Stomach smooth muscle (tissue), 2 donors: ENCODE data around the gene C1orf198.

Experiments
- H3K27ac ChIP-seq: one replicate; pipeline ENCODE4 v1.7.0; 2013; ENCODE audit warnings: mild to moderate bottlenecking, low read length, inconsistent platforms
- H3K27me3 ChIP-seq, 2 donors: one replicate each; pipeline ENCODE4 v1.7.0; 2013; ENCODE audit warnings: low read length in 2 of 2; ENCODE audit not compliant: insufficient read depth in 2 of 2, control insufficient read depth in 1 of 2
- H3K36me3 ChIP-seq, 2 donors: one replicate each; pipeline ENCODE4 v1.7.0; 2013; ENCODE audit warnings: low read length in 2 of 2; ENCODE audit not compliant: control insufficient read depth in 2 of 2, insufficient read depth in 2 of 2
- H3K4me1 ChIP-seq: one replicate; pipeline ENCODE4 v1.7.0; 2013; ENCODE audit warnings: low read length; ENCODE audit not compliant: control insufficient read depth, insufficient read depth
- H3K4me3 ChIP-seq, 2 donors: one replicate each; pipeline ENCODE4 v1.7.0; 2013; ENCODE audit warnings: low read length in 2 of 2
- H3K9ac ChIP-seq, 2 donors: one replicate each; pipeline ENCODE4 v1.7.0; 2013; ENCODE audit warnings: low read length in 2 of 2, mild to moderate bottlenecking in 1 of 2
- H3K9me3 ChIP-seq, 2 donors: one replicate each; pipeline ENCODE4 v1.7.0; 2013; ENCODE audit warnings: low read length in 2 of 2; ENCODE audit not compliant: control insufficient read depth in 2 of 2
- donor health status: healthy.
- donor health status: Pancreatic carcinoma.

Gene C1orf198, protein sequence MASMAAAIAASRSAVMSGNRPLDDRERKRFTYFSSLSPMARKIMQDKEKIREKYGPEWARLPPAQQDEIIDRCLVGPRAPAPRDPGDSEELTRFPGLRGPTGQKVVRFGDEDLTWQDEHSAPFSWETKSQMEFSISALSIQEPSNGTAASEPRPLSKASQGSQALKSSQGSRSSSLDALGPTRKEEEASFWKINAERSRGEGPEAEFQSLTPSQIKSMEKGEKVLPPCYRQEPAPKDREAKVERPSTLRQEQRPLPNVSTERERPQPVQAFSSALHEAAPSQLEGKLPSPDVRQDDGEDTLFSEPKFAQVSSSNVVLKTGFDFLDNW

DNA sequence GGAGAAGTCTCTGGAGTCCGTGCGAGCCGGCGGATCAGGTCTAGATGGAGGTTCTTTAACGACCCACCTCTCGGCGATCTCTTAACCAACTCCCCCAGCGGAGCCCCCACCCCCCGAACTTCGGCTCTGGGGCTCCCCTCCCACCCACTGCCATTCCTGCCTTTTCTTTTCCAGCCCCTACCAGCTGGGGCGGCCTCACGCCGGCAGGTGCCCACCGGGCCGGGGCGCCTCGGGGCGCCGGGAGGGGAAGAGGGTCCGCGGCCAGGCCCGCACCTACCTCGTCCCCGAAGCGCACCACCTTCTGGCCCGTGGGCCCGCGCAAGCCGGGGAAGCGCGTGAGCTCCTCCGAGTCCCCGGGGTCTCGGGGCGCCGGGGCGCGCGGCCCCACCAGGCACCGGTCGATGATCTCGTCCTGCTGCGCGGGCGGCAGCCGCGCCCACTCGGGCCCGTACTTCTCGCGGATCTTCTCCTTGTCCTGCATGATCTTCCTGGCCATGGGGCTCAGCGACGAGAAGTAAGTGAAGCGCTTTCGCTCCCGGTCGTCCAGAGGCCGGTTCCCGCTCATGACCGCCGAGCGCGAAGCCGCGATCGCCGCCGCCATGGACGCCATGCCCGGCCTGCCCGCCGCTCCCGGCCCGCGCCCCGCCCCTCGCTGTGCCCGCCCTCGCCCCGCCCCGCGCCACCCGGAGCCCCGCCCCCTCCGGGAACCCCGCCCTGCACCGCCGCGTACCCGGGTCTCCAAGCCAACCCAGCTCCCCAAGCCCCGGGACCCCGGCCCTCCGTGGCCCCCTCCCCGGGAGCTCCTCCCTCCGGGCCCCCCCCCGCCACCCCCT, at the start of gene C1orf198:
Gene C1orf198 (minus strand): TSS at position 619 of the 833 bp plus-strand sequence. CDS start 9 bp downstream, at position 610.
- peak within 1 kb of the TSS; percentile 87 to 94 for H3K4me3 ChIP-seq
- no peaks in the 10 kb centered on the region for H3K36me3 ChIP-seq
- no peaks in the 10 kb centered on the region for H3K27me3 ChIP-seq
- H3K9ac ChIP-seq = peak within 1 kb of the TSS; percentile 83 to 88
- H3K4me1 ChIP-seq = peaks cover 45% of the 10 kb centered on the region
- peak within 1 kb of the TSS; percentile 76 for H3K27ac ChIP-seq
- H3K9me3 ChIP-seq = no peaks in the 10 kb centered on the region

DNA sequence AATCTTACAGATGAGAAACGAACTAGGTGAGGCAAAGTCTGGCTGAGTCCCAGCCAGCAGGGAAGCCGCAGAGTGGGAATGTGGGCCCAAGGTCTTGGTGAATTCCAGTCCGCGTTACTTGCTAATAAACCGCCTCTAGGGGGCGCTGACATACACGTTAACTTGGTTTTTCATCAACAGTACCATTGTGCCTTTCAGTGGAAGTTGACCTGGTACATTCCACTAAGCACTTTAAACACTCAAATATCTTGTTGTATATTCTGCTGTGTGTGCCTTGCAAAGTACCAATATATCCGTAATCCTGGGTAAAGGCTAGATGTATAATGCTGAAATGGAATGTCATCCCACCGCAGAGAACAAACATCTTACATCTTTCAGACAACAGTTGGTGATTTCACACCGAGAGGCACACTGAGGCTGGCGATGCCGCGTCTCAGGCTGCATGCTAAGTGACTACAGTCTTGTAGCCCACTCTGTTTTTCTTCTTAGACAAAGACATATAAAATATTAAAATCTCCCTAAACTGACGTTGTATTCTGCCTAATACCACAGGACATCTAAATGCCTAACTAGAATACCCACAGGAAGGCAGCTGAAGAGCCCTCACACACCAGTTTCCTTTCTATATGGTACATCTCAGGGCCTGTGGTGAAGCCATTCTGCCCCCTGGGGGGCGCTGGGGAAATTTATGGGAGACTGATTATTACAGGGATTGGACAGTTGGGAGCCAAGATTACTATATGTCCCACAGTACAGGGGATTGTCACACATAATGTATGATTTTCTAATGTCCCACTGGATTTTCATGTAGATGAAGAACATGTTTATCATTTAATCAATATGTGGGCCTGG, 49.2 kb upstream of the C1orf198 start:
- no peak overlapping the region for H3K27ac ChIP-seq

DNA sequence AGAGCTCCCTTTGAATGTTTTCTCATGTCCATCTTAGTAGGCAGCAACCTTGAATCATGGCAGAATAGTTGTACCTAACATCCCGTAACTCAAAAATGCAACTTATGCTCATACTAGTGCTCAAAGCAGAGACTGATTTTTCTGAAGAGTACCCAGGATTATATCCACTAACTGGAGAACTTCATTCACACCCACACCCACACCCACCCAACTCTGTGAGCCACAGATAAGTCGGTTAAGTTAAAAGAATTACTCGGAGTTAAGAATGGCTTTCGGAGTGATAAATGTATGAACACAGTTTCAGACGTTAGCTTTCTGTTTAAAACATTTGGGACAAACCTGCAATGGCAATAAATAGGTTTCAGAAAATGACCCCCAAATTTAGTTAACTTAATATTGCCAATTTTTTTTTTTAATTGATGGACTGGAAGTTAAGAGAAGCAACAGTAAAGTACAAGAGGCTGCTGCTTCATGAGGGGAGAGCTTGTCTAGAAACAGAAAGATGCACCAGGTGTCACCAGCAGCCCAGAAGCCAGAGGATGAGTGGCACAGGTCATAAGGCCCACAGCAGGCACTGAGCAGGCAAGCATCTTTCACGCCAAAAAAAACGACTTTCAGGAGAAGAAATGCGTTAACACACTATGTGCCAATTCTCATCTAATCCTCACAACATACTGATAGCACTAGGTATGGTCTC, 48.4 kb upstream of the C1orf198 start:
- H3K27ac ChIP-seq = no peak overlapping the region
- H3K36me3 ChIP-seq = peaks cover 8 to 12% of the 10 kb centered on the region in 2 donors
- H3K4me1 ChIP-seq = no peaks in the 10 kb centered on the region
- H3K4me3 ChIP-seq = no peak overlapping the region
- no peak overlapping the region for H3K9ac ChIP-seq
- no peaks in the 10 kb centered on the region for H3K27me3 ChIP-seq
- no peaks in the 10 kb centered on the region for H3K9me3 ChIP-seq

More for the DNA sequence above, 49.2 kb upstream of the C1orf198 start:
- H3K9ac ChIP-seq = no peak overlapping the region
- H3K36me3 ChIP-seq = peaks cover 14 to 17% of the 10 kb centered on the region in 2 donors
- H3K4me3 ChIP-seq = no peak overlapping the region
- no peaks in the 10 kb centered on the region for H3K9me3 ChIP-seq
- H3K27me3 ChIP-seq = no peaks in the 10 kb centered on the region
- H3K4me1 ChIP-seq = no peaks in the 10 kb centered on the region

DNA sequence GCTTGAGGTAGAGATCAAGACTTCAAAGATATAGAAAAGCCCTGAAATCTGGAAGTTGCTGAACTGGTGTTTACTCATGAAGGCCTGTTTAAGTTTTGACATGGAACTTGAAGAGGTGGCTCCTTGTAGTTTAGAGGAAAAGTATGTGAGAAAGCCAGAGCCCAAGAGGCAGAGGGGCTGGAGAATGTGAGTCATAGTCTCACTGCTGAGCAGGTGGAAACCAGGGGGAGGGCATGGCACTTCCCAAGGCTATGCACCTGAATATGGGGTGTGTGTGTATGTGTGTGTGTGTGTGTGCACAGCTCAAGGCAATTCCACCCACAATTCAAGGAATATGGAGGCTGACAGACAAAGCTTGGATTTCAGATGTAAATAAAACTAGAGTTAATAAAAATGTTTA, 46.8 kb upstream of the C1orf198 start:
- Histone ChIP-seq H3K9me3 (no peaks in the 10 kb centered on the region), H3K27me3 (no peaks in the 10 kb centered on the region), H3K4me1 (peaks cover 5% of the 10 kb centered on the region), H3K36me3 (peaks cover 8 to 10% of the 10 kb centered on the region in 2 donors), H3K9ac (no peak overlapping the region), H3K27ac (no peak overlapping the region), H3K4me3 (no peak overlapping the region)

DNA sequence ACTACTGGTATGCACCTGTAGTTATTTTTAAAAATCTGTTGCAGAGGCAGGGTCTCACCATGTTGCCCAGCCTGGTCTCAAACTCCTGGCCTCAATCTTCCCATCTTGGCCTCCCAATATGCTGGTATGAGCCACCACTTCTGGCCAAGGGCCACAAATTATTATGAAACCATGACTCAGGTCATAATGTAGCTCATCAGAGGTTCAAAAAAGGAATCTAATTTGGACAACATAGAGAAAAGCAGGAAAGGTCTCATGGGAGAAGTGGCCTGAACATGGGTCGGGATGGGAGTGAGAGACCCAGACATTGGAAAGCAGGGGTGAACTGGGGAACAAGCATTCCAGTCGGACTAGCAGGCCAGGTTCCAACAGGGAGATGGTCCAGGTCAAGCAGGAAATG, 45.2 kb upstream of the C1orf198 start:
- Histone ChIP-seq H3K9me3 (no peaks in the 10 kb centered on the region), H3K4me1 (peaks cover 11% of the 10 kb centered on the region), H3K4me3 (no peak overlapping the region), H3K27me3 (no peaks in the 10 kb centered on the region), H3K9ac (no peak overlapping the region), H3K27ac (no peak overlapping the region), H3K36me3 (peaks cover 7 to 8% of the 10 kb centered on the region in 2 donors)

DNA sequence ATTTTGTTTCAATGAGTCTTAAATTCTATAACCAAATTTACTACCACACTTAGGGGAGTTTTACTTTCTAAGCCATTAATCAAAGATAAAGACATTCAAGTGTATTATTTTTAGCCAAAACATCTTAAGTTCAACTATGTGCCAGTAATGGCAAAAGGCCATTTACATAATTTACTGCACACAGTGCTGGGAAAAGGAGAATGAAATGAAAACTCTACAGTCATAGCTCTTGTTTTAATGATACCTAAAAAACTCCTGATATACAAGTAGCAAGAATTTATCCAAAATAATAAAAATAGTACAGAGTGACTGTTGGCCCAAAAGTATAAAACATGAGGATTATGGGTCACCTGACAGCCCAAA, 42.4 kb upstream of the C1orf198 start:
- H3K27ac ChIP-seq = peak overlapping the region; percentile 37

DNA sequence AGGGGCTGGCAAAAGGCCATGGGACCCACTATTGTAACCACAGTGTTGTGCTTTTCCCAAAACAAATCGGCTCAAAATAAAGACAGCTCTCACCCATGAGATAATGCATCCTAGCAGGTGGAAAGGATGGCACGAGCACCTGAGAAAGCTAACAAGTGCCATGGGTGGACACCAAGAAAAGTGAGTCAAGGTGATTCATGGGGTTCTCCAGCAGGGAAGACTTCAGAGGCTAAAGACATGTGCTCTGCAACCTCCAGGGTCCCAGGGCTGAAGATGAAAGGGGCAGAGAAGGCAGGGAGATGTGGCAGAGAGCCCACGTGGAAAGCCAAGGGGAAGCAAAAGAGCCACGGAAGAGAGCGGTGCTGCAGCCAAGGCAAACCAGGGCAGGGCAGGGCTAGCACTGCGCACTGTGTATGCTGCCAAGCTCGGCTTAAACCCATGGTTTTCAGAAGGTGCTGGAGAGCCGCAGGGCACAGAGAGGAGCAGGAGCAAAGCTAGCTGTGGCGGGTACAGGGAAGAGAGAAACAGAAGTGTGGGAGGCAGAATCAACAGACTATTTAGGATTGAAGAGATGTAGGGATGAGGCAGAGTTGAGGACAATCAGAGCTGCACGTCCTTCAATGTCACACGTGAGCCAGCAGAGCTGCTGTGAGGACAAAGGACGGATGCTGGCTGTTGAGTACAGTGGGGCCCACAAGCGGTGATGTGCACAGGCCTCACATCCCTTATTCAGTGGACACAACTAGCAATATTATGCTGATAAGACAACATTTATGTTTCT, 41.8 kb upstream of the C1orf198 start:
- Histone ChIP-seq H3K27me3 (no peaks in the 10 kb centered on the region), H3K9ac (no peak overlapping the region), H3K4me1 (peaks cover 19% of the 10 kb centered on the region), H3K9me3 (no peaks in the 10 kb centered on the region), H3K4me3 (peak overlapping the region in 1 of 2 donors; percentile 22), H3K27ac (peak overlapping the region; percentile 37), H3K36me3 (peaks cover 10 to 11% of the 10 kb centered on the region in 2 donors)

More for the DNA sequence above, 42.4 kb upstream of the C1orf198 start:
- Histone ChIP-seq H3K4me1 (peaks cover 16% of the 10 kb centered on the region), H3K27me3 (no peaks in the 10 kb centered on the region), H3K9ac (no peak overlapping the region), H3K9me3 (no peaks in the 10 kb centered on the region), H3K36me3 (peaks cover 11% of the 10 kb centered on the region in 2 donors), H3K4me3 (no peak overlapping the region)

DNA sequence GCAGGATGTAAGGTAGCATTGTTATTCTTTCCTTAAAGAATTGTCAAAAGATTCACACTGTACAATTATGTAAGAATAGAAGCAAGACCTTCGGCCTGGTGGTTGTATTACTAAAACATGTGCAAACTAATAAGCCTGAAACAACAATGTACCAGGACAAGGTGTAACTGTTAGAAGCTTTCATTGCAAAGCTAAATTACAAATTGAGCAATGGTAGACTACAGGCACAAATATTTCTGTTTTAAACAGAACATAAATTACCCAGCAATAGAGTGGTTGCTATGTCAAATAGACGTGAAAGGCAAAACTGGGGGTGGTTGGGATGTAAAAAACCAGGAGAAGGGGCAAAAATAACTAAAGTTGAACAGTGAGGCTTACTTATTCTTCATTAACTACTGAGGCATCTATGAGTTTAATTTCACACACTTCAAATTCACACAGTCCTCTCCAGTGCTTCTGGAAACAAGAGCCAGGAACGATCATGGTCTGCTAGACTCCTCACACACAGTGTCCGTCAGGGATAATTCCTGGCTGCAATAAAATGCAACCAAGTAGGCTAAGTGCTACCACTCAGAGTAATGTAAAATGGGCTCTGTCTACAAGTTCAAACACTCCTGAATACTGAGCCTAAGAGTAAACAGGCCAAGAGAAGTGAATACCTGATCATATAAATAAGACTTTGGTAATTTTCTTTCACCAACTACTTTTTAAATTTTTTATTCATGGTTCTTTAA, 39.3 kb upstream of the C1orf198 start:
- H3K36me3 ChIP-seq = peaks cover 14% of the 10 kb centered on the region in 2 donors
- H3K4me1 ChIP-seq = peaks cover 19% of the 10 kb centered on the region
- no peak overlapping the region for H3K27ac ChIP-seq

DNA sequence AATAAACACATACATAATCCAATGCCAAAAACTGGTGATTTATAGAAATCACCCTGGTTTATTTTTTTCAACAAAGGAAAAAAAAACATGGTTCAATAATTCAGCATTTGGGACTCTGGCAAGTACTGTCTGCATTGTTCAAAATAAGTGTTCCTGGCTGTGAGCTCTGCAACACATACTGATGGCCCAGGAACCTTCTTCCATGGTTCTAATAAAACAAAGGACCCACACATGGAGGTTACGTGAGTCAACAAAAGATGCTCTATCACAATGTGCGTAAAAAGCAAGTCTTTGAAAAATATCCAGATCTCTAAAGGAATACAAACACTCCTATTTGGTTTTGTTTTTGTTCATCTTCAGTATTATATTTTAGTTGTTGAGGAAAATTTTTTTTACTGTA, 37.9 kb upstream of the C1orf198 start:
- Histone ChIP-seq H3K9me3 (no peaks in the 10 kb centered on the region), H3K36me3 (peaks cover 14% of the 10 kb centered on the region in 2 donors), H3K9ac (no peak overlapping the region), H3K27ac (no peak overlapping the region), H3K27me3 (no peaks in the 10 kb centered on the region), H3K4me1 (peaks cover 19% of the 10 kb centered on the region), H3K4me3 (no peak overlapping the region)

More for the DNA sequence above, 39.3 kb upstream of the C1orf198 start:
- no peaks in the 10 kb centered on the region for H3K9me3 ChIP-seq
- no peak overlapping the region for H3K9ac ChIP-seq
- H3K27me3 ChIP-seq = no peaks in the 10 kb centered on the region
- no peak overlapping the region for H3K4me3 ChIP-seq
